ENCODE data around the gene WNT3A.

GRCh38 chr1:227959325-227959860, 47.4 kb upstream of the WNT3A start:
- TF ChIP-seq, protein P1, sequence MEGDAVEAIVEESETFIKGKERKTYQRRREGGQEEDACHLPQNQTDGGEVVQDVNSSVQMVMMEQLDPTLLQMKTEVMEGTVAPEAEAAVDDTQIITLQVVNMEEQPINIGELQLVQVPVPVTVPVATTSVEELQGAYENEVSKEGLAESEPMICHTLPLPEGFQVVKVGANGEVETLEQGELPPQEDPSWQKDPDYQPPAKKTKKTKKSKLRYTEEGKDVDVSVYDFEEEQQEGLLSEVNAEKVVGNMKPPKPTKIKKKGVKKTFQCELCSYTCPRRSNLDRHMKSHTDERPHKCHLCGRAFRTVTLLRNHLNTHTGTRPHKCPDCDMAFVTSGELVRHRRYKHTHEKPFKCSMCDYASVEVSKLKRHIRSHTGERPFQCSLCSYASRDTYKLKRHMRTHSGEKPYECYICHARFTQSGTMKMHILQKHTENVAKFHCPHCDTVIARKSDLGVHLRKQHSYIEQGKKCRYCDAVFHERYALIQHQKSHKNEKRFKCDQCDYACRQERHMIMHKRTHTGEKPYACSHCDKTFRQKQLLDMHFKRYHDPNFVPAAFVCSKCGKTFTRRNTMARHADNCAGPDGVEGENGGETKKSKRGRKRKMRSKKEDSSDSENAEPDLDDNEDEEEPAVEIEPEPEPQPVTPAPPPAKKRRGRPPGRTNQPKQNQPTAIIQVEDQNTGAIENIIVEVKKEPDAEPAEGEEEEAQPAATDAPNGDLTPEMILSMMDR (conservative IDR thresholded peaks at IDR 0.05; ENCODE audit: low read depth, low read length): no peak
- no peak for TF ChIP-seq EZH2 (IDR thresholded peaks at IDR 0.05; ENCODE audit: borderline replicate concordance, low read depth, low read length, poor library complexity, severe bottlenecking)
